A673 (cell line): Measurements from ENCODE around the gene SLC25A21.

ENCODE experiments used
- CTCF ChIP-seq: fragments of 300-800, 200-600 bp; sonication (generic); conservative IDR thresholded peaks from 2 replicates; pipeline ENCODE4 v1.5.1; 2017; ENCODE audit warnings: low read depth, mild to moderate bottlenecking, antibody characterized with exemption, low read length, moderate library complexity, mixed read lengths
- EZH2 ChIP-seq: fragments of 200-600 bp; sonication (generic); IDR thresholded peaks from 2 replicates; pipeline ENCODE4 v1.6.1; 2017; ENCODE audit warnings: borderline replicate concordance, low read depth, mild to moderate bottlenecking, mixed read lengths, antibody characterized with exemption, low read length; ENCODE audit not compliant: poor library complexity, severe bottlenecking

- TF ChIP-seq CTCF (no peak), EZH2 (no peak)
Measured at GRCh38 chr14:36935976-36936678, 236.3 kb downstream of the SLC25A21 start.
